Glutamatergic neuron (in vitro differentiated cells): ENCODE results near the gene RAD51B. TPM values are rescaled to one million over a fixed set of nuclear protein-coding genes. Genes with fewer than 3 reads are reported as not detected.

Experiments used
- DNase-seq: peaks from one replicate; pipeline ENCODE4 v3.0.0; 2022
- H3K27ac Mint-ChIP-seq: one replicate; pipeline ENCODE4 v1.8.0; 2020; ENCODE audit warnings: mild to moderate bottlenecking, mixed read lengths, inconsistent platforms; ENCODE audit not compliant: unreplicated experiment
- H3K27me3 Mint-ChIP-seq: one replicate; pipeline ENCODE4 v1.8.0; 2020; ENCODE audit warnings: mild to moderate bottlenecking, moderate library complexity, mixed read lengths, inconsistent platforms; ENCODE audit not compliant: unreplicated experiment
- H3K36me3 Mint-ChIP-seq: one replicate; pipeline ENCODE4 v1.8.0; 2020; ENCODE audit warnings: mild to moderate bottlenecking, mixed read lengths, inconsistent platforms; ENCODE audit not compliant: unreplicated experiment
- H3K4me1 Mint-ChIP-seq: one replicate; pipeline ENCODE4 v1.8.0; 2020; ENCODE audit warnings: mild to moderate bottlenecking, low read depth, mixed read lengths, inconsistent platforms; ENCODE audit not compliant: unreplicated experiment
- H3K4me3 Mint-ChIP-seq: one replicate; pipeline ENCODE4 v1.8.0; 2020; ENCODE audit warnings: mild to moderate bottlenecking, mixed read lengths, inconsistent platforms; ENCODE audit not compliant: unreplicated experiment
- H3K9me3 Mint-ChIP-seq: one replicate; pipeline ENCODE4 v1.8.0; 2020; ENCODE audit warnings: mild to moderate bottlenecking, moderate library complexity, mixed read lengths, inconsistent platforms; ENCODE audit not compliant: unreplicated experiment
- total RNA-seq: library from RNA; stranded (reverse); fragmentation: NEBNext Ultra II Directional; extraction: Animal tissue kit (Norgen Biotek cat#: 25700); gene quantifications from one replicate; pipeline ENCODE4 v1.2.1, GENCODE V29; 2021; ENCODE audit not compliant: unreplicated experiment
- TF ChIP-seq, protein P1 (sequence below): fragments of 200-600 bp; sonication (generic); IDR thresholded peaks from one replicate; pipeline ENCODE4 v1.5.0; 2021; ENCODE audit not compliant: partially characterized antibody, unreplicated experiment

Gene RAD51B
- total RNA-seq, 1 donor from 2014 or later = 9.7 TPM

DNA sequence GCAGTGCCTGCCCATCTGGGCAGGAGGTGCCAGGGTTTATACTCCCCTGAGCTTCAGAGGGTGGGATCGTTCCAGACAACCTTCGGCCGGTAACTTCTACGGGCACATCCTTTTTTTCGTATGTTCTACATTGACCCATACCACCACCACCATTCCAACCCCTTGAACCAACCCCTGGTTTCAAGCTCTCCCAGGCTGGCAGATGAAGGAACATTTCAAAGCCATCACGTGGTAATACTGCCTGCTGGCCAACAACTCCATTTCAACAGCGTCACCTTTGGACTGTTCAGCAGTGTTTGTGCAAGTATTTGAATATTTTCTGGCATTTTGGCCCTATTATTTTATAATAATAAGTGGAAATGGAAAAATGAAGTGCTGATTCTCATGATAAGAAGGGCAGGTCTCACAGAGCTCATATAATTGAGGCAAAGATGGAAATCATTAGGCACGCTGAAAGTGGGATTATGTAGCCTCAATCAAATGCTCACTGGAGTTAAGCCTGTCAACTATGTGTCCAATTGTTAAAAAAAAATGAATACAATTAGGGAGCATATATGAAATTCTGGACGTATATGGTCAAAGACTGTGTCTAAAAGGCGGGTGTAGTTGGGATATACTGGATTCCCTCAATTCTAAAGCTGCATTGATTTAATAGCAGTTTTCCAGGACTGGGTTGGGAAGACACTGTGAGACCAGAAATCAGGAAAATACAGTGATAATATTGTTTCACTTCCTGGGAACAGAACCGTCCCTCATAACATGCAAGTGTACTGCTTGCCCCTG is 811.2 kb downstream of the RAD51B start:
- Mint-ChIP-seq H3K4me1 (peaks cover 1% of the 10 kb centered on the region), H3K9me3 (no peaks in the 10 kb centered on the region), H3K27me3 (peaks cover 1% of the 10 kb centered on the region), H3K36me3 (peaks cover 5% of the 10 kb centered on the region), H3K27ac (no peak overlapping the region), H3K4me3 (no peak overlapping the region)
- no peak for DNase-seq
- TF ChIP-seq, protein P1, sequence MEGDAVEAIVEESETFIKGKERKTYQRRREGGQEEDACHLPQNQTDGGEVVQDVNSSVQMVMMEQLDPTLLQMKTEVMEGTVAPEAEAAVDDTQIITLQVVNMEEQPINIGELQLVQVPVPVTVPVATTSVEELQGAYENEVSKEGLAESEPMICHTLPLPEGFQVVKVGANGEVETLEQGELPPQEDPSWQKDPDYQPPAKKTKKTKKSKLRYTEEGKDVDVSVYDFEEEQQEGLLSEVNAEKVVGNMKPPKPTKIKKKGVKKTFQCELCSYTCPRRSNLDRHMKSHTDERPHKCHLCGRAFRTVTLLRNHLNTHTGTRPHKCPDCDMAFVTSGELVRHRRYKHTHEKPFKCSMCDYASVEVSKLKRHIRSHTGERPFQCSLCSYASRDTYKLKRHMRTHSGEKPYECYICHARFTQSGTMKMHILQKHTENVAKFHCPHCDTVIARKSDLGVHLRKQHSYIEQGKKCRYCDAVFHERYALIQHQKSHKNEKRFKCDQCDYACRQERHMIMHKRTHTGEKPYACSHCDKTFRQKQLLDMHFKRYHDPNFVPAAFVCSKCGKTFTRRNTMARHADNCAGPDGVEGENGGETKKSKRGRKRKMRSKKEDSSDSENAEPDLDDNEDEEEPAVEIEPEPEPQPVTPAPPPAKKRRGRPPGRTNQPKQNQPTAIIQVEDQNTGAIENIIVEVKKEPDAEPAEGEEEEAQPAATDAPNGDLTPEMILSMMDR = no peak

DNA sequence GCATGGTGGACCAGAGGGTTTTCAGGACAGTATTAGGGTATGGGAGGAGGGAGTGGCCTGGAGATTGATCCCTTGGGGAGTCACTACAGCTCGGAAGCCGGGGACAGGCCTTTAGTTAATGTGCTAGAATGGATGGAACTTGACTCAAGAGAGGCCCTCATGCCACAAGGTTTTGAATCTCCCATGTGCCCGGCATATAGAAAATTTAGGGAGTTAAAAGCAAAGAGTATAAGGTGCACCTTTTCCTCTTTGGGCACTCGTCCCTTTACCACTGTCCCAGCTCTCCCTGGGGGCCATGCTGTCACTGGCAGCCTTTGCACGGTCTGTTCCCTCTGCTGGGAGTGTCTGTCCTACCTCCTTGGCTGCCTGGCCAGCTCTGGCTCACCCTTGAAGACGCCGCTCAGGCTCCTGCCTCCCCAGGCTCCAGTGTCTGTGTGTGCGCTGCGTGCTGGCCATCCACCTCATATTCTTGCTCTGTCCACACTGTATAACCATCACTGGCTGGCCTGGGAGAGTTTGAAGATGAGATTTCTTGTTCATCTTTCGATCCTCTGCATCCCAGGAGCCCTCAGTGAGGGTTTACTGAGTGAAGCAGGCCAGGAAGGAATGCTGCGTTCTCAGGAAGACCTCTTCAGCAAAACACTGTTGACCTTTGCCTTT is 811.9 kb downstream of the RAD51B start:
- Mint-ChIP-seq H3K36me3 (peaks cover 5% of the 10 kb centered on the region), H3K4me3 (no peak overlapping the region), H3K4me1 (peaks cover 1% of the 10 kb centered on the region), H3K9me3 (no peaks in the 10 kb centered on the region), H3K27me3 (peaks cover 1% of the 10 kb centered on the region), H3K27ac (no peak overlapping the region)
- DNase-seq = no peak
- TF ChIP-seq, protein P1 = no peak

DNA sequence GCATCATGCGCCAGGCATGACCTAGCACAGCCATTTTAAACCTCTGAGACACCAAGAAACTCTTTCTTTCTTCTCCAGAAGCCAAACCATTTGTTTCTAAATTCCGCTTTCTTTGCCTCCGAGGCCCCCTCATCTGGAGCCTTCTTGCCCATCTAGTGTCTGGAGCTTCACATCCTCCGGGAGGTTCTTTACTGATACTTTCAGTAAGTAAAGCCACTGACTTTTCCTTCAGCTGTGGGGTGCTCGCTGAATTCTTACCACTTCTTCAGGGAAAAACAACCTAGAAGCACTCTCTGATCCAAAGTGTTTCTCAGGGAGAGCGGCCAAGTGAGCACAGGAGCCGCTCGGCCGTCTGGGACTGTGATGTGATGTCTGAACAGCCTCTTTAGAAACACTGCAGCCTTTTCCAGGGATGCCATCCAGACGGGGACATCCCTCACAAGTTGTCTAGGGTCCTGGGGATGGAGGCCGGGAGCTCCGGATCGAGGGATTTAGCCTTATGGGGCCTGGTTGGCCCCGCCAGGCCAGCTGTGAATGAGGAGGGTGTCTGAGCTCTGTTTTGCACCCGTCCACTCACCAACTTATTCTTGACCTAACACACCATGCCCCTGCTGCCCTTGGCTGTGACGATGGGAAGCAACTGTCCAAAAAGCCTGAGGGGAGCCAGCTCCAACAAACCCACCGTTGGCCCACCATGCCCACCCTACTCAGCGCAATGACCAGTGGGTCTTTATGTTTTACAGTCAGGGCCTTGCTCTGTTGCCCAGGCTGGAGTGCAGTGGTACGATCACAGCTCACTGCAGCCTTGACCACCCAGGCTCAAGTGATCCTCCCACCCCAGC is 812.7 kb downstream of the RAD51B start:
- no peak overlapping the region for H3K4me3 Mint-ChIP-seq
- peaks cover 1% of the 10 kb centered on the region for H3K27me3 Mint-ChIP-seq
- TF ChIP-seq, protein P1 = no peak
- H3K27ac Mint-ChIP-seq = no peak overlapping the region
- no peaks in the 10 kb centered on the region for H3K9me3 Mint-ChIP-seq
- DNase-seq = no peak
- H3K36me3 Mint-ChIP-seq = peaks cover 5% of the 10 kb centered on the region
- peaks cover 1% of the 10 kb centered on the region for H3K4me1 Mint-ChIP-seq

DNA sequence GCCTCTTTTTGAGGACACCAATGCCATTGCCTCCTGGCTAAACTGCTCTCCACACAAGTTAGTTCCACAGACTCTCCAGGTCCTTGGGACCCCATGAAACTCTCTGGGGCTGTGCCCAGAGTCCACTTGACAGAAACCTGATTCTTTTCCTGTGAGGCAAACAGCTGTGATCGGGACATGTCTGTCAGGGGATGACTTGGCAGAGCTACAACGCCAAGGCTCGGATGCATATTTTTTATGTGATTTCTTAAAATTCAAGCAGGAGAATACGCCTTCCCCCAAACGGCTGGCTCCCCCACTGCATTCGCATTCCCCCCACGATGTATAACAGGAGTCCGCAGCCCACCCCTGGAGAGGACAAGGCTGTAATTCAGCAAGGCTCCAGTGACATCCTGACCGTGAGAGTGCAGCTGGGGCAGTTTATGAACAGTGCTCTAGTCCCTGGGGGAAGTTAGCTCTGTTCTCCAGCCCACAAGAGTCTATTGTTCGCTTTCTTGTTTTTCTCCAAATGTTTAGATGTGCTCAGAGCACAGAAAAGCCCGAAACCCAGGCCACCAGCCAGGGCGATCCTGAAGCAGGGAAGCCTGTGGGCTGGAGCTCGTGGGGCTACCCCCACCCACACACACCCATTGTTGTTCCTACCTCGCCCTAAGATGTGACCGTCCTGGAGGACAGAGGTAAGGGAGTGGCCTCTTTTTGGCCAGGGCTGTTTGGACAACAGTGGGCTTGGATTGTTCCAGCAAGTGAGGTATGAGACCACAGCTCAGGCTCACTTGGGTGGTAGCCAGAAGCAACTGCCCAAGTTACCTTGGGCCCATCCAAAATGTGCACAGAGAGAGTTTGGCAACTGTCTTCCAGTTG is 813.8 kb downstream of the RAD51B start:
- Mint-ChIP-seq H3K9me3 (no peaks in the 10 kb centered on the region), H3K27me3 (peaks cover 1% of the 10 kb centered on the region), H3K27ac (no peak overlapping the region), H3K4me1 (peaks cover 1% of the 10 kb centered on the region), H3K4me3 (no peak overlapping the region), H3K36me3 (no peaks in the 10 kb centered on the region)
- TF ChIP-seq, protein P1 = no peak
- no peak for DNase-seq
